HG03159 (cell line): ENCODE measurements around the gene MAGI1.

Experiments
- ATAC-seq: cut with Tn5 transposase; IDR thresholded peaks from one replicate; pipeline ENCODE4 v1.9.1; 2021; ENCODE audit warnings: mild to moderate bottlenecking, moderate library complexity; ENCODE audit not compliant: unreplicated experiment

The MAGI1 gene

GRCh38 chr3:65313666-65314065 lies 725.1 kb downstream of the MAGI1 start:
- no peak for ATAC-seq

- no peak for ATAC-seq
Measured at GRCh38 chr3:65305836-65306235, 732.9 kb downstream of the MAGI1 start.
